ENCODE results near the gene CYRIA. TPM values are rescaled to one million over a fixed set of nuclear protein-coding genes. Genes with fewer than 3 reads are reported as not detected.

Gene CYRIA
- total RNA-seq, 4 donors from 2014 or later, result 3.3 to 8.0 (median 4.5) TPM

- ATAC-seq (peak; percentile 25 to 48), DNase-seq (no peak)
- Histone ChIP-seq H3K4me1 (peaks cover 86 to 97% of the 10 kb centered on the region in 2 donors), H3K4me3 (no peak overlapping the region), H3K27ac (peak overlapping the region; percentile 82 to 90 (median 88)), H3K27me3 (no peaks in the 10 kb centered on the region), H3K9me3 (no peaks in the 10 kb centered on the region), H3K36me3 (no peaks in the 10 kb centered on the region)
- in situ Hi-C loops (cut with MboI; ENCODE audit: low sequenced_read_pairs in 4 of 4), result no loop called here
- intact Hi-C loops (cut with DNase I; ENCODE audit: low total_unique reads), result no loop called here
- TF ChIP-seq POLR2A (IDR thresholded peaks at IDR 0.05), result no peak
- TF ChIP-seq CTCF (IDR thresholded peaks at IDR 0.05 in 4 of 5, conservative IDR thresholded peaks at IDR 0.05 in 1 of 5), result no peak
These were observed 9.6 kb downstream of the CYRIA start for GRCh38 chr2:16655905-16656642.

GRCh38 chr2:16655445-16655837 is 10.2 kb downstream of the CYRIA start:
- Histone ChIP-seq H3K9me3 (no peaks in the 10 kb centered on the region), H3K27me3 (no peaks in the 10 kb centered on the region), H3K4me3 (no peak overlapping the region), H3K4me1 (peaks cover 92 to 97% of the 10 kb centered on the region in 2 donors), H3K27ac (peak overlapping the region; percentile 82 to 90 (median 88)), H3K36me3 (no peaks in the 10 kb centered on the region)
- peak in 1 of 2 donors; percentile 37 for DNase-seq
- intact Hi-C loops (cut with DNase I; ENCODE audit: low total_unique reads) (no loop called here), in situ Hi-C loops (cut with MboI; ENCODE audit: low sequenced_read_pairs in 4 of 4) (no loop called here)
- TF ChIP-seq POLR2A (IDR thresholded peaks at IDR 0.05), result no peak
- no peak for TF ChIP-seq CTCF (IDR thresholded peaks at IDR 0.05 in 4 of 5, conservative IDR thresholded peaks at IDR 0.05 in 1 of 5)
- ATAC-seq, result no peak

GRCh38 chr2:16654833-16655444 is 10.7 kb downstream of the CYRIA start:
- H3K36me3 ChIP-seq, result no peaks in the 10 kb centered on the region
- no peaks in the 10 kb centered on the region for H3K27me3 ChIP-seq
- peaks cover 94 to 97% of the 10 kb centered on the region in 2 donors for H3K4me1 ChIP-seq
- H3K9me3 ChIP-seq, result no peaks in the 10 kb centered on the region
- H3K27ac ChIP-seq, result peak overlapping the region; percentile 82 to 90 (median 88)
- intact Hi-C loops (cut with DNase I; ENCODE audit: low total_unique reads) (no loop called here), in situ Hi-C loops (cut with MboI; ENCODE audit: low sequenced_read_pairs in 4 of 4) (no loop called here)
- TF ChIP-seq POLR2A (IDR thresholded peaks at IDR 0.05) (no peak), CTCF (IDR thresholded peaks at IDR 0.05 in 4 of 5, conservative IDR thresholded peaks at IDR 0.05 in 1 of 5) (no peak)
- DNase-seq (no peak), ATAC-seq (no peak)
- H3K4me3 ChIP-seq, result no peak overlapping the region

GRCh38 chr2:16653799-16654198 is 11.8 kb downstream of the CYRIA start:
- Histone ChIP-seq H3K27me3 (no peaks in the 10 kb centered on the region), H3K27ac (peak overlapping the region; percentile 69 to 88 (median 85)), H3K9me3 (no peaks in the 10 kb centered on the region), H3K4me3 (no peak overlapping the region), H3K4me1 (peaks cover 97 to 98% of the 10 kb centered on the region in 2 donors), H3K36me3 (no peaks in the 10 kb centered on the region)
- no peak for DNase-seq
- in situ Hi-C loops (cut with MboI; ENCODE audit: low sequenced_read_pairs in 4 of 4), result no loop called here
- ATAC-seq, result no peak
- intact Hi-C loops (cut with DNase I; ENCODE audit: low total_unique reads), result no loop called here
- TF ChIP-seq POLR2A (IDR thresholded peaks at IDR 0.05) (no peak), CTCF (IDR thresholded peaks at IDR 0.05 in 4 of 5, conservative IDR thresholded peaks at IDR 0.05 in 1 of 5) (no peak)
